H9 (cell line): ENCODE measurements around the gene MIPOL1. TPM values are rescaled to one million over a fixed set of nuclear protein-coding genes. Genes with fewer than 3 reads are reported as not detected.

Experiments used
- DNase-seq: peaks from one replicate; pipeline ENCODE4 v3.0.0-alpha.2; 2017
- H2AFZ ChIP-seq: one replicate; pipeline ENCODE4 v1.6.1; 2013; ENCODE audit warnings: mild to moderate bottlenecking, low read length, control low read depth, moderate library complexity
- H2AK5ac ChIP-seq: 2 replicates; pipeline ENCODE4 v1.6.1; 2013; ENCODE audit warnings: low read length, control low read depth, mixed read lengths; ENCODE audit not compliant: insufficient read length
- H2BK120ac ChIP-seq: one replicate; pipeline ENCODE4 v1.6.1; 2013; ENCODE audit warnings: low read depth, mild to moderate bottlenecking, low read length, control low read depth, inconsistent platforms; ENCODE audit not compliant: poor library complexity, severe bottlenecking
- H2BK12ac ChIP-seq: 2 replicates; pipeline ENCODE4 v1.6.1; 2013; ENCODE audit warnings: low read length, control low read depth, mixed read lengths, low read depth; ENCODE audit not compliant: insufficient read length
- H2BK15ac ChIP-seq: 2 replicates; pipeline ENCODE4 v1.6.1; 2013; ENCODE audit warnings: low read depth, low read length, control low read depth
- H2BK20ac ChIP-seq: one replicate; pipeline ENCODE4 v1.6.1; 2013; ENCODE audit warnings: low read depth, mild to moderate bottlenecking, low read length, control low read depth, inconsistent platforms; ENCODE audit not compliant: poor library complexity, severe bottlenecking
- H2BK5ac ChIP-seq: 2 replicates; pipeline ENCODE4 v1.6.1; 2013; ENCODE audit warnings: low read length, control low read depth, mixed read lengths; ENCODE audit not compliant: insufficient read length
- H3K14ac ChIP-seq: 2 replicates; pipeline ENCODE4 v1.6.1; 2013; ENCODE audit warnings: low read length, control low read depth; ENCODE audit not compliant: insufficient read depth
- H3K18ac ChIP-seq: 2 replicates; pipeline ENCODE4 v1.6.1; 2013; ENCODE audit warnings: low read depth, mild to moderate bottlenecking, mixed read lengths, low read length, control low read depth; ENCODE audit not compliant: insufficient read length
- H3K23ac ChIP-seq: 2 replicates; pipeline ENCODE4 v1.6.1; 2013; ENCODE audit warnings: low read length, control low read depth, mixed read lengths, low read depth; ENCODE audit not compliant: insufficient read length
- H3K23me2 ChIP-seq: 2 replicates; pipeline ENCODE4 v1.6.1; 2013; ENCODE audit warnings: low read depth, mild to moderate bottlenecking, mixed read lengths, low read length, control low read depth; ENCODE audit not compliant: insufficient read length, poor library complexity, severe bottlenecking
- H3K27ac ChIP-seq: 2 replicates; pipeline ENCODE4 v1.5.1; 2013; ENCODE audit warnings: low read length, control low read depth, mixed read lengths, low read depth; ENCODE audit not compliant: insufficient read length
- H3K27me3 ChIP-seq: 2 replicates; pipeline ENCODE4 v1.6.1; 2013; ENCODE audit warnings: low read length, control low read depth, inconsistent platforms; ENCODE audit not compliant: insufficient read depth
- H3K4ac ChIP-seq: 2 replicates; pipeline ENCODE4 v1.6.1; 2013; ENCODE audit warnings: low read depth, mild to moderate bottlenecking, control low read depth, inconsistent platforms, low read length, moderate library complexity
- H3K4me1 ChIP-seq: 2 replicates; pipeline ENCODE4 v1.6.1; 2013; ENCODE audit warnings: low read length, control low read depth, inconsistent platforms; ENCODE audit not compliant: insufficient read depth
- H3K4me2 ChIP-seq: 2 replicates; pipeline ENCODE4 v1.6.1; 2013; ENCODE audit warnings: low read length, control low read depth, mixed read lengths; ENCODE audit not compliant: insufficient read length, insufficient read depth
- H3K56ac ChIP-seq: 2 replicates; pipeline ENCODE4 v1.6.1; 2013; ENCODE audit warnings: low read depth, mild to moderate bottlenecking, mixed read lengths, low read length, control low read depth; ENCODE audit not compliant: insufficient read length
- H3K79me1 ChIP-seq: 2 replicates; pipeline ENCODE4 v1.6.1; 2013; ENCODE audit warnings: low read depth, mild to moderate bottlenecking, moderate library complexity, low read length, control low read depth, inconsistent platforms; ENCODE audit not compliant: insufficient read depth, poor library complexity, severe bottlenecking
- H3K79me2 ChIP-seq: 2 replicates; pipeline ENCODE4 v1.6.1; 2013; ENCODE audit warnings: low read length, control low read depth, inconsistent platforms; ENCODE audit not compliant: insufficient read depth
- H3K9ac ChIP-seq: 2 replicates; pipeline ENCODE4 v1.6.1; 2013; ENCODE audit warnings: low read length, control low read depth, mixed read lengths; ENCODE audit not compliant: insufficient read length; ENCODE audit errors: extremely low read depth
- H3K9me3 ChIP-seq: one replicate; pipeline ENCODE4 v1.6.1; 2013; ENCODE audit warnings: low read depth, low read length, inconsistent platforms; ENCODE audit not compliant: control insufficient read depth
- H3T11ph ChIP-seq: one replicate; pipeline ENCODE4 v1.6.1; 2013; ENCODE audit warnings: mild to moderate bottlenecking, low read length, control low read depth, inconsistent platforms
- H4K20me1 ChIP-seq: one replicate; pipeline ENCODE4 v1.6.1; 2013; ENCODE audit not compliant: control insufficient read depth, insufficient read length, insufficient read depth
- H4K5ac ChIP-seq: 2 replicates; pipeline ENCODE4 v1.6.1; 2013; ENCODE audit warnings: low read depth, mild to moderate bottlenecking, mixed read lengths, low read length, control low read depth; ENCODE audit not compliant: insufficient read length
- H4K8ac ChIP-seq: replicated peaks from 2 replicates; pipeline ENCODE4 v1.6.1; 2013; ENCODE audit warnings: low read length, control low read depth, mixed read lengths, low read depth; ENCODE audit not compliant: insufficient read length
- H4K91ac ChIP-seq: 2 replicates; pipeline ENCODE4 v1.6.1; 2013; ENCODE audit warnings: low read depth, mild to moderate bottlenecking, moderate library complexity, mixed read lengths, low read length, control low read depth; ENCODE audit not compliant: insufficient read length
- H3K27ac Mint-ChIP-seq, 3 experiments: 2 replicates in 2 of 3; 3 replicates in 1 of 3; pipeline ENCODE4 v1.8.0; 2020 to 2021; ENCODE audit warnings: mixed read lengths in 3 of 3, mild to moderate bottlenecking in 1 of 3, moderate library complexity in 1 of 3
- H3K27me3 Mint-ChIP-seq: 2 replicates; pipeline ENCODE4 v1.8.0; 2021; ENCODE audit warnings: low read depth, mild to moderate bottlenecking, moderate library complexity, mixed read lengths
- H3K36me3 Mint-ChIP-seq, 3 experiments: 2 replicates in 2 of 3; 3 replicates in 1 of 3; pipeline ENCODE4 v1.8.0; 2020 to 2021; ENCODE audit warnings: low read depth in 3 of 3, mixed read lengths in 3 of 3; ENCODE audit not compliant: insufficient read depth in 1 of 3
- H3K4me1 Mint-ChIP-seq, 2 experiments: 2 replicates each; pipeline ENCODE4 v1.8.0; 2020; ENCODE audit warnings: mixed read lengths in 2 of 2
- H3K4me3 Mint-ChIP-seq, 2 experiments: 2 replicates in 1 of 2; 3 replicates in 1 of 2; pipeline ENCODE4 v1.8.0; 2020 to 2021; ENCODE audit warnings: mild to moderate bottlenecking in 2 of 2, mixed read lengths in 2 of 2, moderate library complexity in 1 of 2
- H3K9me3 Mint-ChIP-seq, 2 experiments: 2 replicates in 1 of 2; 3 replicates in 1 of 2; pipeline ENCODE4 v1.8.0; 2020; ENCODE audit warnings: mild to moderate bottlenecking in 2 of 2, mixed read lengths in 2 of 2, moderate library complexity in 1 of 2
- WGBS: extraction: QIAGEN DNeasy Blood & Tissue Kit; methylation state at CpG from one replicate; pipeline ENCODE4 v1.1.7; 2013; ENCODE audit warnings: missing lambda C conversion rate, low lambda C conversion rate, mixed read lengths; ENCODE audit not compliant: insufficient read length; ENCODE audit errors: extremely low coverage; 5-methylcytosine and 5-hydroxymethylcytosine counted together
- total RNA-seq: library from RNA; stranded (reverse); gene quantifications from 2 replicates; pipeline ENCODE4 v1.2.1, GENCODE V29; 2021
- TF ChIP-seq, protein P1 (sequence below): fragments of 200-600 bp; sonication (generic); conservative IDR thresholded peaks from 3 replicates; pipeline ENCODE4 v1.8.0; 2021; ENCODE audit warnings: antibody characterized with exemption, mild to moderate bottlenecking

The MIPOL1 gene
- total RNA-seq, 1 experiment from 2014 or later = 15.6 TPM

DNA sequence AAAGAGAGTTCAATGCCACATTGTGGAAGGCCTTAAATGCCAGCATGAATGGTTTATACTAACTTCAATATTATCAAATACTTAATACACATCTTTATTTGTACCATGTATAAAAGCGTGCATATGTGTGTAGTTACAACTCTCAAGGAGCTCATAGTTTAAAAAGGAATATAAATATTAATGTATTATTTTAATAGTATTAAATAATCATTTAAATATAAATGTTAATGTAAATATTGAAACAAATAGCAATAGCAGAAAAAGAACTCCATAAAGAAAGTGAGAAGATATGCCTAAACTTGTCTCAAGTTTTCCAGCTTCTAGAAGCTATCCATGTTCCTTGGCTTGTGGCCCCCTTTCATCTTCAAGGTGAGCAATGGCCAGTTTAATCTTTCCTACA, 215.3 kb downstream of the MIPOL1 start:
- H2AK5ac ChIP-seq = no peak overlapping the region
- H4K91ac ChIP-seq = no peak overlapping the region
- H3T11ph ChIP-seq = no peak overlapping the region
- H3K4me1 ChIP-seq = no peaks in the 10 kb centered on the region
- H3K79me1 ChIP-seq = no peaks in the 10 kb centered on the region
- H2AFZ ChIP-seq = no peak overlapping the region
- H3K4ac ChIP-seq = no peak overlapping the region
- H3K23me2 ChIP-seq = no peaks in the 10 kb centered on the region
- no peaks in the 10 kb centered on the region for H4K20me1 ChIP-seq
- H3K9ac ChIP-seq = no peak overlapping the region
- H3K23ac ChIP-seq = no peak overlapping the region
- WGBS = no CpG with 5 or more reads among the region's 1 CpG
- Mint-ChIP-seq H3K36me3 (no peaks in the 10 kb centered on the region), H3K27me3 (no peaks in the 10 kb centered on the region), H3K4me3 (no peak overlapping the region), H3K4me1 (no peaks in the 10 kb centered on the region), H3K9me3 (no peaks in the 10 kb centered on the region), H3K27ac (no peak overlapping the region)
- no peak overlapping the region for H3K14ac ChIP-seq
- no peaks in the 10 kb centered on the region for H3K9me3 ChIP-seq
- H2BK12ac ChIP-seq = no peak overlapping the region
- DNase-seq = no peak
- H2BK20ac ChIP-seq = no peak overlapping the region
- H3K27me3 ChIP-seq = no peaks in the 10 kb centered on the region
- no peak overlapping the region for H4K5ac ChIP-seq
- H3K18ac ChIP-seq = no peak overlapping the region
- H4K8ac ChIP-seq = no peak overlapping the region
- no peak overlapping the region for H3K27ac ChIP-seq
- H3K4me2 ChIP-seq = no peak overlapping the region
- no peak overlapping the region for H2BK120ac ChIP-seq
- TF ChIP-seq, protein P1, sequence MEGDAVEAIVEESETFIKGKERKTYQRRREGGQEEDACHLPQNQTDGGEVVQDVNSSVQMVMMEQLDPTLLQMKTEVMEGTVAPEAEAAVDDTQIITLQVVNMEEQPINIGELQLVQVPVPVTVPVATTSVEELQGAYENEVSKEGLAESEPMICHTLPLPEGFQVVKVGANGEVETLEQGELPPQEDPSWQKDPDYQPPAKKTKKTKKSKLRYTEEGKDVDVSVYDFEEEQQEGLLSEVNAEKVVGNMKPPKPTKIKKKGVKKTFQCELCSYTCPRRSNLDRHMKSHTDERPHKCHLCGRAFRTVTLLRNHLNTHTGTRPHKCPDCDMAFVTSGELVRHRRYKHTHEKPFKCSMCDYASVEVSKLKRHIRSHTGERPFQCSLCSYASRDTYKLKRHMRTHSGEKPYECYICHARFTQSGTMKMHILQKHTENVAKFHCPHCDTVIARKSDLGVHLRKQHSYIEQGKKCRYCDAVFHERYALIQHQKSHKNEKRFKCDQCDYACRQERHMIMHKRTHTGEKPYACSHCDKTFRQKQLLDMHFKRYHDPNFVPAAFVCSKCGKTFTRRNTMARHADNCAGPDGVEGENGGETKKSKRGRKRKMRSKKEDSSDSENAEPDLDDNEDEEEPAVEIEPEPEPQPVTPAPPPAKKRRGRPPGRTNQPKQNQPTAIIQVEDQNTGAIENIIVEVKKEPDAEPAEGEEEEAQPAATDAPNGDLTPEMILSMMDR = no peak
- no peak overlapping the region for H3K56ac ChIP-seq
- no peaks in the 10 kb centered on the region for H3K79me2 ChIP-seq
- no peak overlapping the region for H2BK15ac ChIP-seq
- H2BK5ac ChIP-seq = no peak overlapping the region
